Measurements from ENCODE around the gene MAGEF1.

- TF ChIP-seq CTCF (IDR thresholded peaks at IDR 0.05) (no peak), POLR2A (IDR thresholded peaks at IDR 0.05) (no peak), EP300 (IDR thresholded peaks at IDR 0.05) (no peak)
Measured at GRCh38 chr3:184741259-184741556, 29.3 kb upstream of the MAGEF1 start.
